HCT116 (cell line): ENCODE data around the gene MMD2. TPM values are rescaled to one million over a fixed set of nuclear protein-coding genes. Genes with fewer than 3 reads are reported as not detected.
"Not testable (repeated sequence)": the region's sequence is repeated elsewhere in the genome, so short reads cannot be mapped to it uniquely, and the experiment has no call there.

Experiments used
- ATAC-seq: fragments of 200-7000 bp; cut with Tn5 transposase; 2 replicates; pipeline ENCODE4 v1.9.1; 2020; ENCODE audit warnings: mild to moderate bottlenecking, moderate library complexity
- BruUV-seq: library from RNA; stranded (reverse); fragments of 400-500 nt; replicated peaks from 2 replicates; lab custom pipeline; 2021; lab: Mats Ljungman, UMichigan
- CTCF ChIA-PET: fragments of 300-600 bp; sonication (Branson Sonifier 250); formaldehyde crosslinking; loops from one replicate; lab custom pipeline; 2021; ENCODE audit warnings: antibody characterized with exemption; lab: Charles Lee
- POLR2A ChIA-PET: fragments of 300-600, 350-600 bp; sonication (Branson Sonifier 250); formaldehyde crosslinking; loops from one replicate; lab custom pipeline; 2021; ENCODE audit warnings: antibody characterized with exemption; lab: Charles Lee
- RAD21 ChIA-PET, 2 experiments: fragments of 300-600 bp; sonication (Branson Sonifier 250); formaldehyde crosslinking; loops; one replicate each; lab custom pipeline; 2023; ENCODE audit warnings: low total read pairs in 2 of 2; ENCODE audit not compliant: uncharacterized antibody in 2 of 2, unreplicated experiment in 2 of 2, low non-redundant PET in 1 of 2; lab: Charles Lee
- DNase-seq: peaks from one replicate; pipeline ENCODE4 v3.0.0-alpha.2; 2010; ENCODE audit warnings: low read depth, low spot score
- H2AFZ ChIP-seq: fragments of 200-600 bp; shearing (Covaris generic), sonication (generic); 2 replicates; pipeline ENCODE4 v1.6.1; 2017; ENCODE audit warnings: low read depth, mixed run types, mixed read lengths, antibody characterized with exemption, low read length; ENCODE audit not compliant: poor library complexity, severe bottlenecking
- H3K27ac ChIP-seq: 2 replicates; pipeline ENCODE4 v1.5.1; 2012; ENCODE audit warnings: low read depth, low read length
- H3K27me3 ChIP-seq: fragments of 200-600 bp; sonication (generic); 2 replicates; pipeline ENCODE4 v1.6.1; 2016; ENCODE audit warnings: mixed run types, low read length, mixed read lengths; ENCODE audit not compliant: insufficient read depth
- H3K36me3 ChIP-seq, 2 experiments: fragments of 200-500 bp in 1 of 2; fragments of 200-600 bp in 1 of 2; sonication (Bioruptor generic) in 1 of 2; sonication (generic) in 1 of 2; 2 replicates each; pipeline versions ENCODE4 v1.5.1 to v1.6.1; 2014 to 2016; ENCODE audit warnings: low read length in 2 of 2, inconsistent platforms in 1 of 2, mixed read lengths in 1 of 2, mixed run types in 1 of 2; ENCODE audit not compliant: insufficient read depth in 2 of 2, control insufficient read depth in 1 of 2
- H3K4me1 ChIP-seq, 2 experiments: fragments of 200-600 bp in 1 of 2; sonication (generic) in 1 of 2; 2 replicates each; pipeline versions ENCODE4 v1.5.1 to v1.6.1; 2012 to 2017; ENCODE audit warnings: low read length in 2 of 2, inconsistent platforms in 1 of 2, mild to moderate bottlenecking in 1 of 2, mixed read lengths in 1 of 2, mixed run types in 1 of 2, moderate library complexity in 1 of 2; ENCODE audit not compliant: insufficient read depth in 2 of 2, control insufficient read depth in 1 of 2
- H3K4me2 ChIP-seq: fragments of 200-600 bp; sonication (generic); 2 replicates; pipeline ENCODE4 v1.6.1; 2017; ENCODE audit warnings: mixed run types, low read length, mixed read lengths
- H3K4me3 ChIP-seq, 2 experiments: fragments of 200-600 bp in 1 of 2; sonication (generic) in 1 of 2; replicated peaks in 1 of 2; 2 replicates each; pipeline ENCODE4 v1.5.1; 2011 to 2016; ENCODE audit warnings: low read length in 2 of 2, control low read depth in 1 of 2, low read depth in 1 of 2, mild to moderate bottlenecking in 1 of 2, mixed read lengths in 1 of 2, mixed run types in 1 of 2
- H3K79me2 ChIP-seq: fragments of 200-600 bp; sonication (generic); 2 replicates; pipeline ENCODE4 v1.6.1; 2017; ENCODE audit warnings: mild to moderate bottlenecking, mixed run types, low read length, moderate library complexity, mixed read lengths; ENCODE audit not compliant: insufficient read depth
- H3K9ac ChIP-seq: fragments of 200-600 bp; sonication (generic); 2 replicates; pipeline ENCODE4 v1.6.1; 2016; ENCODE audit warnings: low read length, mixed read lengths
- H3K9me2 ChIP-seq: fragments of 200-600 bp; sonication (generic), shearing (Covaris generic); 2 replicates; pipeline ENCODE4 v1.6.1; 2017; ENCODE audit warnings: mixed run types, mild to moderate bottlenecking, moderate library complexity; ENCODE audit not compliant: insufficient read depth
- H3K9me3 ChIP-seq, 2 experiments: fragments of 200-500 bp in 1 of 2; fragments of 200-600 bp in 1 of 2; sonication (Bioruptor generic) in 1 of 2; sonication (generic) in 1 of 2; 2 replicates each; pipeline ENCODE4 v1.6.1; 2014 to 2017; ENCODE audit warnings: low read length in 2 of 2, mixed read lengths in 2 of 2, inconsistent platforms in 1 of 2, low read depth in 1 of 2, mild to moderate bottlenecking in 1 of 2, mixed run types in 1 of 2, moderate library complexity in 1 of 2; ENCODE audit not compliant: control insufficient read depth in 1 of 2, insufficient read depth in 1 of 2
- H4K20me1 ChIP-seq: fragments of 200-600 bp; sonication (generic), shearing (Covaris generic); 2 replicates; pipeline ENCODE4 v1.6.1; 2017; ENCODE audit warnings: mixed run types, mild to moderate bottlenecking, moderate library complexity; ENCODE audit not compliant: insufficient read depth
- CBX3 ChIP-seq: IDR thresholded peaks from 2 replicates; pipeline ENCODE4 v1.6.1; 2012; ENCODE audit warnings: low read depth
- EZH2phosphoT487 ChIP-seq: fragments of 200-600 bp; IDR thresholded peaks from 2 replicates; pipeline ENCODE4 v1.6.1; 2018; ENCODE audit warnings: antibody characterized with exemption, borderline replicate concordance
- intact Hi-C: fragments of 100-400 bp; cut with micrococcal nuclease; formaldehyde crosslinking; loops from 2 replicates; pipeline ENCODE4 v1.10.0; 2022
- total RNA-seq: library from RNA; stranded (reverse); gene quantifications from one replicate; pipeline ENCODE4 v1.2.1, GENCODE V29; 2021; ENCODE audit not compliant: unreplicated experiment
- TF ChIP-seq, protein P1 (sequence below): IDR thresholded peaks from 2 replicates; pipeline ENCODE4 v1.6.1; 2011; ENCODE audit warnings: mild to moderate bottlenecking, low read length, moderate library complexity; ENCODE audit not compliant: insufficient replicate concordance; ENCODE audit errors: extremely low read depth

The MMD2 gene
- total RNA-seq, 1 experiment from 2014 or later = not detected

DNA sequence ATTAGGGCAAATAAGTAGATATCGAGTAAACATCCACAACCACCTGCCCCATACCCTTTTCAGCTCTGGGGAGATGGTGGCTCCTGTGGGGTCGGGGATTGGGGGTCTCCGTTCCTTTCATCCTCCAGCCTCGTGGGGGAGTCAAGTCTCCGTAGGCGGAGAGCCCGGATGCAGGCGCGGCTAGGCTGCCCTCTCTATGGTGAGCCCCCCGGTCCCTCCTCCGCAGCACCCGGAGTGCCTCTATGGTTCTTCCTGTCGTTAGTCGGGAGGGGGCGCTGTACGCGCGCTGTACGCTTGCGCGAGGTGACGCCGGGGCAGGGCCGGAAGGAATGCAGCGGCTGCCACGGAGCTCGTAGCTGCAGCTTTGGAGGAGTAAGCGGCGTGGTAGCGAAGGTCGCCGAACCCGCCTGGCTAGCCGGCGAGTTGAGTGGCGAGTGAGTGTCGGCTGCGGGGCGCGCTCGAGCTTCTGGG is 14.8 kb upstream of the MMD2 start (continued):
- TF ChIP-seq, protein P1, sequence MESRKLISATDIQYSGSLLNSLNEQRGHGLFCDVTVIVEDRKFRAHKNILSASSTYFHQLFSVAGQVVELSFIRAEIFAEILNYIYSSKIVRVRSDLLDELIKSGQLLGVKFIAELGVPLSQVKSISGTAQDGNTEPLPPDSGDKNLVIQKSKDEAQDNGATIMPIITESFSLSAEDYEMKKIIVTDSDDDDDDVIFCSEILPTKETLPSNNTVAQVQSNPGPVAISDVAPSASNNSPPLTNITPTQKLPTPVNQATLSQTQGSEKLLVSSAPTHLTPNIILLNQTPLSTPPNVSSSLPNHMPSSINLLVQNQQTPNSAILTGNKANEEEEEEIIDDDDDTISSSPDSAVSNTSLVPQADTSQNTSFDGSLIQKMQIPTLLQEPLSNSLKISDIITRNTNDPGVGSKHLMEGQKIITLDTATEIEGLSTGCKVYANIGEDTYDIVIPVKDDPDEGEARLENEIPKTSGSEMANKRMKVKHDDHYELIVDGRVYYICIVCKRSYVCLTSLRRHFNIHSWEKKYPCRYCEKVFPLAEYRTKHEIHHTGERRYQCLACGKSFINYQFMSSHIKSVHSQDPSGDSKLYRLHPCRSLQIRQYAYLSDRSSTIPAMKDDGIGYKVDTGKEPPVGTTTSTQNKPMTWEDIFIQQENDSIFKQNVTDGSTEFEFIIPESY = peak; percentile 25
- TF ChIP-seq CBX3 = peak; percentile 100
- TF ChIP-seq EZH2phosphoT487 = no peak
- TF ChIP-seq, all 23 proteins: peak for 9

DNA sequence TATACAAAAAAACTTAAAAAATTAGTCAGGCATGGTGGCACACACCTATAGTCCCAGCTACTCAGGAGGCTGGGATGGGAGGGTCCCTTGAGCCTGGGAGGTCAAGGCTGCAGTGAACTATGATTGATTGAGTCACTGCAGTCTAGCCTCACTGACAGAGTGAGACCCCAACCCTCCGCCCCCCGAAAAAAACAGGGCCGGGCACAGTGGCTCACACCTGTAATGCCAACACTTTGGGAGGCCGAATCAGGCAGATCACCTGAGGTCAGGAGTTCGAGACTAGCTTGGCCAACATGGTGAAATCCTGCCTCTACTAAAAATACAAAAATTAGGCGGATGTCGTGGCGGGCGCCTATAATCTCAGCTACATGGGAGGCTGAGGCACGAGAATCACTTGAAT is 13.5 kb upstream of the MMD2 start:
- peaks cover 33% of the 10 kb centered on the region for H3K79me2 ChIP-seq
- H3K9me3 ChIP-seq, H3K4me1 ChIP-seq, H3K9ac ChIP-seq, H3K27me3 ChIP-seq, H2AFZ ChIP-seq, H3K27ac ChIP-seq, H3K9me2 ChIP-seq, POLR2A ChIA-PET, H3K4me3 ChIP-seq, H4K20me1 ChIP-seq, ATAC-seq, RAD21 ChIA-PET, BruUV-seq, H3K4me2 ChIP-seq, DNase-seq: not testable (repeated sequence)
- intact Hi-C loops = loop anchor here (2.0 kb wide), 1 partner anchor 116 kb away; no protein-coding TSS in a partner anchor
- H3K36me3 ChIP-seq = peaks cover 9 to 14% of the 10 kb centered on the region in 2 experiments
- CTCF ChIA-PET = interaction anchor here (1.3 kb wide), 1 partner anchor 18 kb away, joined by 3 read pairs; no protein-coding TSS in a partner anchor
